GM18526 (cell line): Measurements from ENCODE around the gene GPR42.

Experiments
- POLR2A ChIP-seq: IDR thresholded peaks from 3 replicates; pipeline ENCODE4 v1.6.1; 2011; ENCODE audit not compliant: insufficient read length; ENCODE audit errors: extremely low read depth

Gene GPR42

GRCh38 chr19:35378356-35378755, 7.5 kb downstream of the GPR42 start:
- no peak for TF ChIP-seq POLR2A

- no peak for TF ChIP-seq POLR2A
These were observed 9.1 kb downstream of the GPR42 start for GRCh38 chr19:35379992-35380391.

GRCh38 chr19:35380450-35381124, 9.7 kb downstream of the GPR42 start:
- no peak for TF ChIP-seq POLR2A

GRCh38 chr19:35381318-35381717, 10.4 kb downstream of the GPR42 start:
- no peak for TF ChIP-seq POLR2A

GRCh38 chr19:35381926-35382325, 11.1 kb downstream of the GPR42 start:
- TF ChIP-seq POLR2A = no peak

- TF ChIP-seq POLR2A = no peak
These were observed 12.7 kb downstream of the GPR42 start for GRCh38 chr19:35383536-35383935.

GRCh38 chr19:35388277-35389054, 17.6 kb downstream of the GPR42 start:
- no peak for TF ChIP-seq POLR2A

- TF ChIP-seq POLR2A = no peak
These were observed 18.5 kb downstream of the GPR42 start for GRCh38 chr19:35389192-35389861.

GRCh38 chr19:35392742-35393715, 22.2 kb downstream of the GPR42 start:
- TF ChIP-seq POLR2A = no peak

- TF ChIP-seq POLR2A = no peak
These were observed 24.7 kb downstream of the GPR42 start for GRCh38 chr19:35395382-35396199.

- no peak for TF ChIP-seq POLR2A
These were observed 25.5 kb downstream of the GPR42 start for GRCh38 chr19:35396240-35396885.

- TF ChIP-seq POLR2A = no peak
These were observed 26.2 kb downstream of the GPR42 start for GRCh38 chr19:35397064-35397463.

- no peak for TF ChIP-seq POLR2A
These were observed 27.7 kb downstream of the GPR42 start for GRCh38 chr19:35398570-35398969.

GRCh38 chr19:35399231-35399630, 28.4 kb downstream of the GPR42 start:
- TF ChIP-seq POLR2A = no peak
